HG03045 (cell line): Measurements from ENCODE around the gene AUH.

Experiments
- ATAC-seq: cut with Tn5 transposase; IDR thresholded peaks from one replicate; pipeline ENCODE4 v1.9.1; 2021; ENCODE audit warnings: mild to moderate bottlenecking, moderate library complexity; ENCODE audit not compliant: unreplicated experiment

AUH gene

DNA sequence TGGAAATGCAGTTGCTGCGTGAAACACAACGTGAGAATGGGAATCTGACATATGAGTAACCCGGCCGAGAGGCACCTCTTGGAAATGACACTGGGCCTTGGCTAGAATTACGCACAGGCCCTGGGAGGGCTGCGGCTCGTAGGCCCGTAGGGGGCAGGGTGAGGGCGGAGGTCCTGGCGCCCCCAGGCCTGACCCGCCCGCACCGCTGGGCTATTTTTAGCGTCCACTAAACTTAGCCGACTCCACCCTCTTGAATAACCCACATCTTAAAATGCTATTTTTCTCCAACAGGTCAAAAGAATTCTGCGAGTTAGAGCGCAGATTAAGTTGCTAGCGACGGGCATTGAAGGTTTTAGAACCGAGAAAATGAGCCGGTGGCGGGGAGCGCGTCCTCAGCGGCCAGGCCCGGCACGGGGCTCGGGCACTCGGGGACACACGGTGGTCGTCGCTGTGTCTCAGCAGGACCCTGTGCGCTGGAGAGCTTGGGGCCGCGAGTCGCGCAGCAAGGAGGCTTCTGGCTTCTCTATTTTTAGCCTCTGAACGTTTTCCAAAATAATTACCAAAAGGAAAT lies 168.5 kb downstream of the AUH start:
- ATAC-seq, result peak; percentile 20

GRCh38 chr9:91192381-91193086 lies 169.2 kb downstream of the AUH start:
- ATAC-seq, result no peak

DNA sequence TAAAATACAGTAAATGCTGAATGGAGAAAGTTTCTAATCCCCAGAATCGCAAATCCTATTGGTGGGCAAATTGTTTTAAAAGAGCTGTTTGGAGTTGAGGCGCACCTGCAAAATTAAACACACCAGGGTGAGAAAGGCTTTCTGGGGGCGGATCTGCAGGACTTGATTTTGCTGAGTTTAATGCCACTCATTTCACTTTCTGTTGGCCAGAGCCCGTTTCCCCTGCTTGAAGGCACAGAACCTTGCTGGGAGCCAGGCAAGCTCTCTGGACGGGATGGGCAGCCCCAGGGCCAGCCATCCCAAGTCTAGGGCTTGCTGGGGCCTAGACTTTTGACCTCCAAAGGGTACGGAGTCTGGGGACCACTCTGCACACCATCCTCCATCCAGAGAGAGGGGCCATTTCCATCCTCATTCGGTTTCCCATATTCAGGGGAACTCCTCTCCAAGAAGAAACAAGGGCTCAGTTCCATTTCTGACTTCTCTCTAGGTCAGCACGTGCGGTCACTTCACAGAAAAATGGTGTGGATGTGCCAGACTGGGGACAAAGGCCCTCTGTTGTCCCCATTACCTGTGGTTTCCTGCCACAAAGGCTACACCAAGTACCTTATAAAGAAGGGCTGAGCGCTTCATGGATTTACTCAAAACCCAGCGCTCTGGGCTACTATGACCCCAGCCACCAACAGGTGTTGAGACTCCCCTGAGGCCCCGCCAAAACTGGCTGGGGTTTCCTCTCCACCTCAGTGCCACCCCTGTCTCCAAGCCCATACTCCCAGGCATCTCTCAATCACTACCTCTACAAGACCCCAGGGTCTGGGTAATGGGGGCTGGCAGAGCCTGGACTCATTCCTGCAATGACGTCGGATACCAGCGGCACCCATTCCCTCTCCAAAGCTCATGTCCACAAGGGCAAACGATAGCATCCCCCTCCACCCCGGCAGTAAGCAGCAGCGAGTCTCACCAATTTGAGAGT lies 170.0 kb downstream of the AUH start:
- no peak for ATAC-seq

DNA sequence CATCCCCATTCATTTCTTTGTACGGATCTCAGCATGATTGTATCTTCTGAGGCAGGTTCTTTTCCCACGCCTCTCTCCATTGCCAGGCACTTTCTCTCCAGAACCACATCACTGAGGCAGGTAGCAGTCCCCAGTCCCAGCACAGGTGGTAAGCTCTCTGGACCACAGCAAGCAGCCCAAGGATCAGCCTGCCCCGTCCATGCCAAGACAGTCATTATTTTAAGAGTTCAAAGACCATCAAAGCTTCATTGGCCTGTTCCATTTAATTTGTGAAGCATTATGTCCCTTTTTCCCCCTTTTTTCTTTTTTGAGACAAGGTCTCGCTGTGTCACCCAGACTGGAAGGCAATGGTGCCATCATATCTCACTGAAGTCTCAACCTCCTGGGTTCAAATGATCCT lies 171.7 kb downstream of the AUH start:
- no peak for ATAC-seq

DNA sequence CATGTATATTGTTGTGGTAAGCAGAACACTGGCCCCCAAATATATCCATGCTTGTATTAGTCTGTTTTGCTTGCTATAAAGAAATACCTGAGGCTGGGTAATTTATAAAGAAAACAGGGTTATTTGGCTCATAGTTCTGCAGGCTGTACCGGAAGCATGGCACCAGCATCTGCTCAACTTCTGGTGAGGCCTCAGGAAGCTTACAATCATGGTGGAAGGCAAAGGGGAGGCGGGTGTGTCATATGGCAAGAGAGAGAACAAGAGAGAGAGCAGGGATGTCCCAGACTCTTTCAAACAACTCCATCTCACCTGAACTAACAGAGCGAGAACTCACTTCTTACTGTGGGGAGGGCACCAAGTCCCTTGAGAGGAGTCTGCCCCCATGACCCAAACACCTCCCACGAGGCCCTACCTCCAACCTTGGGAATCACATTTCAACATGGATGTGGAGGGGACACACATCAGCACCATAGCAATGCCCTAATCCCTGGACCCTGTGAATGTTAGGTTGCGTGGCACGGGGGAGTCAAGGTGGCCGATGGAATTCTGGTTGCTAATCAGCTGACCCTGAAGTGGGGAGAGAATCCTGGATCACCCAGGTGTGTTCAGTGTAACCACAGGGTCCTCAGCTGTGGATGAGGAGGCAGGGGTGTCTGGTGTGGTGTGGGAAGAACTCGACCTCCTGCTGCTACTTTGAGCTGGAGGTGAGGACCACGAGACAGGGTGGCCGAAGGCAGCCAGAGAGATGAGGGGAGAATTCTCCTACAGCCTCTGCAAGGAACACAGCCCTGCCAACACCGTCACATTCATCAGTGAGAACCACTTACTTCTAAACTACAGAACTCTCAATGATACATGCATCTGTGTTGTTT lies 172.8 kb downstream of the AUH start:
- ATAC-seq, result no peak

DNA sequence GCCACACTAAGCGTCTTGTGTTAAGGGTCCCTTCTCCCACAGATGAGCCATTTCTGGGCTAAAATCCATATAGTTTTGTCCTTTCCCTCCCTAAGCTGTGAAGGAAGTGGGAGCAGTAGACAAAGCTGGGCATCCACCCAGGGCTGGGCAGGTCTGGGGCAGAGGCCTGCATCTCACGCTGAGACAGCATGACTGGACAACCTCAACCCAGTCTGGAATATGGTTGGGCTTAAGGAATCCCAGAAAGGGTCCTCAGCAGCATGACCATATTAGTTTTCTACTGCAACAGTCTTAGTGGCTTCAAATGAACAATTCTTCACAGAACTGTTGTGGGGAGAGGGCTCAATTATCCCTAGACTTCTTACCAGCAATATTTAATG lies 173.8 kb downstream of the AUH start:
- ATAC-seq, result no peak

GRCh38 chr9:91187311-91187964 lies 174.3 kb downstream of the AUH start:
- ATAC-seq, result no peak

DNA sequence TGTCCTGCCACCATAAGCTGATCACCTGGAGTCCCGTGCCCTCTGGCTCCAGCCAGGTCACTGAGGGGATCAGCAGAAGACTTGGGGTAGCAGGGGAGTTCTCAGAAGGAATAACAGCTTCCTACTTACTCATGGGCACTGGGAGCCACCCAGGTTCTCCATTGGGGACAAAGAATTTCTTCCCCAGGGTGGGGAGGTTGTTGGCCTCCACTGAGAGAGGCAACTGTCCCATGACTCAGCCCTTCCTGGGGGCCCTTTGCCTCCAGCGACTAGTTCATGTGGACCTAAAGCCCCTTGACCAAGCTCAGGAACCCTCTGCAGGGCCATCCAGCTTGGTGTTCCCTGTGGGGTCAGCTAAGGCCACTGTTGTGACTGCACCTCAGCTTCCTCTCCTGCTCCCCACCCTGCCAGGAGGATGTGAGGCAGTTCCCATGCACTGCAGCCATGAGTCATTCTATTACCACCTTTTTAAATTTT lies 175.0 kb downstream of the AUH start:
- ATAC-seq, result no peak

GRCh38 chr9:91185193-91185886 lies 176.4 kb downstream of the AUH start:
- no peak for ATAC-seq

GRCh38 chr9:91182429-91183225 lies 179.1 kb downstream of the AUH start:
- no peak for ATAC-seq

DNA sequence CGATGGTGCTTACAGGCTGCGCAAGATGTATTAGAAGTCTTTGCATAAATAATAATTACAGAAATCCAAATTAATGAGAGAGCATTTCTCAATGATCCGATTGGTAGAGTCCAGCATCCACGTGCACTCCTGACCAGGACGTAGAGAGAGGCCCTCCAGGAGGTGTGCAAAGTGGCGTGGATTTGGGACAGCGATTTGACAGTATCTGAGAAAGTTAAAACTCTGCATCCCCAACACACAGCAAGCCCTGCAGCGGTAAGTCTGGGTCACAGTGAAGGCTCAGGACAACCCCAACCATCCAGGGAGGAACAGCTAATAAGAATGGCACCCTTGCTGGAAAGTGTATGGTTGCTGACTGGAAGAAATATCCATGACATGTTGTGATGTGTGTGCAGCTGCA lies 180.2 kb downstream of the AUH start:
- no peak for ATAC-seq

DNA sequence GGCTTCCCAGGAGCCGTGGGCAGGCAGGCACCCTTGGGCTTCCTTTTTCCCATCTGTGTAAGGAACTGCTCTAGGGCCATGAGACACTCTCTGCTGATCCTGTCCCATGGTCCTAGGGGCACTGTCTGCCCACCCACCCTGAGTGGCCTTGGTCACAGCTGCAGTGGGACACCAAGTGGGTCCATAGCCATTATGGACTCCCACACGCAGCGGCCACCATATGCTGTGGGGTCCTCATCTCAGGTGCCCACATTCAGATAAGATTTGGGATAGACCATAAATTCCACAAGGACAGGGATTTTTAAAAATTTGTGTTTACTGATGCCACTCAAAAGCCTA lies 180.8 kb downstream of the AUH start:
- ATAC-seq, result no peak

GRCh38 chr9:91180240-91180929 lies 181.3 kb downstream of the AUH start:
- no peak for ATAC-seq

- ATAC-seq, result no peak
Measured at GRCh38 chr9:91179237-91180138, 182.2 kb downstream of the AUH start.

DNA sequence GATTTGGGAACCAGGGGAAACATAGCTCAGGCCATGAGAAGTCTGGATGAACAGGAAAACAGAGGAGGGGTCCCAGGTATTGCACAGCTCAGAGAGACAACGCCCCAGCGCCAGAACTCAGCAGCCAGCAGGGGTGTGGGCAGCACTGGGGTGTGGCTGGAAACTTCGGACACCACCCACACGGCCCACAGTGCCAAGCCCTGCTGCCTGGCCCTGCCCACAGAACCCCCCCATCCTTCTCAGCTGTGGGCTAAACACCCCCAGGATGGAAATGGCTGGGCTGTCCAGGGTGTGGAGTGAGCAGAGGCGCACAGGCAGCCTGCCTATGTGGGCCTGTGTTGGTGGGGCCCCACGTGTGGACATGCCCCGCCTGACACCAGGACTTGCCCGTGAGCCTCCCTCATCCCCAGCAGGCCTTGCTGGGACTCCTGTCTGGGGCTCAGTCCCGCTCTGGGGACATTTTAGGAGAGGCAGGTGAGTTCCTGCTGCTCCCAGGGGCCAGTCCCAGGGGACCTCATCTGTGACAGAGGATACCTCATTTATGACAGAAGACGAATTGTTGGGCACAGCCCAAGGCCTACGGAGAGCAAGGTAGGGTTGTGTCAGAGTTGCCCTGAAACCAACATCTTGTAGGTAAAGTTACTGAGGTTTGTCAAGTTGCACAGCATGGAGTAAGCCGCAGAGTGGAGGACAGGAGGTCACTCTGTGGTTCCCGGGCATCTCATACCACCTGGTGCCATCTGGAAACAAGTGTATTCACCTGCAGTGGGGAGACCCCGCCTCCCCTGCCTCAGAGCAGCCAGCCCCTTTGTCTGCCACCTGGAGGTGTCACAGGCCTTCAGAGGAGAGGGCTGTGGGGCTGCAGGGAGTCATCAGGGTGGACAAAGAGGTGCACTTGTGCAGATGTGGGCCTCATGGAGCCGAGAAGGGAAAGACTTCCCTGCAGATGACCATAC lies 183.2 kb downstream of the AUH start:
- ATAC-seq, result no peak

DNA sequence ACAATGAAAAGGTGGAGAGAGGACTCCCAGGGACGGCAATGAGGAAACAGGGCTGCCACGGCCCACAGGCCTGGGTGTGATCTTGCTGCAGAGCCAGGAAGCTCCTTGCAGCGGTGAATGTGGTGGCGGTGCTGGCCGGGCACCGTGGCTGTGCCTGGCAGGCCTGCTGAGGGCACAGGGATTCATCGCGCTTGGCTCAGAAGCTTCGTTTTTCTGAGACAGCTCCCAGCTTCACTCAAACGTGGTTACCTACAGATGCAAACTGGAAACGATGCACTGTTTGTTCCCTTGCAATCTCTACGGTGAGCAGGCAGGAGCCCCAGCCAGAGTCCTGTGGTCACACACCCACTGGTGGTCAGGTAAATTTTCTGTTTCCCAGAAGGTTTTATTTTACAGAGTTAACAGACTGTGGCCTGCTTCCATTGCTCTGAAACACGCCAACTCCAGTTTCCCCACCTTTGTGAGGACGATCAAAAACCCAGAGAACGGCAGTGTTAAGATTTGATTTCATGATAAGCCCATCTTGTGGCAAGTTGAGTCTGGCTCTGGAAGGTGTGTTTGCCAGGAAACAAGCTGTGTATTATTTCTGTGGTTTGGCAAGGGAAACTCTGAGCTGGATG lies 183.9 kb downstream of the AUH start:
- ATAC-seq, result no peak
